ENCODE measurements around the gene KCNAB1.
A peak's percentile ranks its signal among the peaks of the same experiment; 100 is the strongest.

Gene KCNAB1

GRCh38 chr3:156373654-156374053 lies 253.3 kb downstream of the KCNAB1 start:
- DNase-seq (ENCODE audit: low spot score), result no peak

DNA sequence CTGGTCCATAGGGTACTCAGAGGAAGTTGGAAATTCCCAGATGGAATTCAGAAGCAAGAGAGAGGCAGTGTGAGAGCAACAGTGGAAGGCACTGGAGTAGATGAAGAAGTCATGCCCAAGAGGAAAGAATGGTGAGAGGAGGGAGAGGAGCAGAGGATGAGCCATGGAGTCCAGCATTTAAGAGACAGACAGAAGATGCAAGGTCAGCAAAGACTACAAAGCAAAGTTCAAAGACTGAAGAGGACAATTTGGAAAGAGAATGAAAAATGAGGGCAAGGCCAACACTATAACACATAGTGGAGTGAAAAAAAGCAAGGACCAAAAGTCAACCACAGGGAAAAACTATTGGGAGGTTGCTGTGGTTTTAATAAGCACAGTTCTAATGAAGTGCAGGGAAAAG lies 255.8 kb downstream of the KCNAB1 start:
- DNase-seq (ENCODE audit: low spot score), result no peak

DNA sequence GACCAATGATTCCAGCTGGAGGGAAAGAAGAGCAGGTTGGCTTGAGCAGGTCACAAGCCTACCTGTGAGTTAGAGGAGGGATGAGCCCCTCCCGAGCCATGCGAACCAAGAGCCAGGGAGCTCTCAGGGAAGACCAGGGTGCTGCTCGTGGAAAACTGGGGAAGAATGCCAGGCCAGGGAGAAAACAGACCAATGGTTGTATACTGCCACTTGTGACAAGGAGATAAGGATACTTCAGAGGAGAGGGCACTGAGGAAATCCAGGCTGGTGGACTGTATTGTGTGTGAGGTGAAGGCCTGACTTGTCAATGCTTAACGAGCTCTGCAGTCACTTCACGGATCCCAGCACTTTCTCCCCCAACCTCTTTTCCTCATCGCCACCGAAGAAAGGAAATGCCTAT lies 256.9 kb downstream of the KCNAB1 start:
- DNase-seq (ENCODE audit: low spot score), result no peak

DNA sequence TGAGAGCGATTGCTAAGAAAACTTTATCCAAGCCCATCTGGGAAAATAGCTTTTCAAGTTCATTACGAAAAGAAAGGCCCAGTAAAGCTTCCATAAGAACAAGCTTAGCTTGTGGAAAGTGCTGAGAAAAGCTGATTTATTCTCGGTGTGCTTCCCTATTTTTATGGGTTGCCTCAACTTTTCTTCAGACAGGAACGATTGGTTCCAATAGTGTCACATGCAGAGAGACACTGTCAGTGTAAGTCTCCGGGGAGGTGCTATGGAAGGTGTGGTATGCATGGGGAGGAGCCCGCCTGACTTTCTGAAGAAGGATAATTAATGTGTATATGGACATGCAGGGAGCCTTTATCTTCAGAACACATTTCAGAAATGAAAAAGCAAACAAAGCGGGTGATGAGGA lies 257.3 kb downstream of the KCNAB1 start:
- DNase-seq (ENCODE audit: low spot score), result no peak

- DNase-seq (ENCODE audit: low spot score), result no peak
Measured at GRCh38 chr3:156378871-156379270, 258.5 kb downstream of the KCNAB1 start.

DNA sequence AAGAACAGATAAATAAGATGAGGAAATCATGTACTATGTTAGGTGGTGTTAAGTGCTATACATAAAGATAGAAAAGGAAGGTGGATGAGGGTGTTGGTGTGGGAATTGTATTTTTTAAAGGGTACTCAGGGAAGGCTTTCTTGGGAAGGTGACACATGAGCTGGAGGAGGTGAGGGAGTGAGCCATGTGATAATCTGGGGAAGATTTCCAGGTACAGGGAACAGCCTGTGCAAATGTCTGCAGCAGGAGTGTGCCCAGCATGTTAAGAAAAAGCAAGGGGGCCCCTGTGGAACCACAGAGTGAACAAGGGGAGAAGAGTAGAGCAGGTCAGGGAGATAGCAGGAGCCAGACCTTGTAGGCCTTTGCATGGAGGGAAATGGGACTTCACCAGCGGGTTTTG lies 258.9 kb downstream of the KCNAB1 start:
- no peak for DNase-seq (ENCODE audit: low spot score)

DNA sequence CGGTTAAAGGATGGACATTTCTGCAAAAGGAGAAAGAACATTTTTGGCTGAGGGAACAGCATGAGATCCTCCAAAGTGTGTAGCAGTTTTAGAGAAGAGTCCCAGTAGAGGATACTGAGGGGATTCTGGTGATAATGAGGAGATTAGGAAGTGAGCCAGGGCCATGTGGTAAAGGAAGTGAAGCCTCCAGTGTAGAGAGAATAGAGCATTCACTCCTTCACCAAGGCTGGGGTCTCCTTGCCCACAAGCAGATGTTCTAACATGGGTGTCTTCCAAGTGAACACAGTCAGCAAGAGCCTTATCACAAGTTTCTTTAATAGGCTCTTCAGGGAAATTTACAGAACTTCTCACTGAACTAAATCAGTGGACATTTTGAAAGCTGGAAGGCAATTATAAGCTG lies 260.9 kb downstream of the KCNAB1 start:
- DNase-seq (ENCODE audit: low spot score), result no peak

- peak; percentile 15 for DNase-seq (ENCODE audit: low spot score)
Measured at GRCh38 chr3:156382458-156383346, 262.3 kb downstream of the KCNAB1 start.

GRCh38 chr3:156383441-156384025 lies 263.2 kb downstream of the KCNAB1 start:
- peak; percentile 19 for DNase-seq (ENCODE audit: low spot score)

- peak; percentile 88 for DNase-seq (ENCODE audit: low spot score)
Measured at GRCh38 chr3:156388497-156389448, 268.4 kb downstream of the KCNAB1 start.

DNA sequence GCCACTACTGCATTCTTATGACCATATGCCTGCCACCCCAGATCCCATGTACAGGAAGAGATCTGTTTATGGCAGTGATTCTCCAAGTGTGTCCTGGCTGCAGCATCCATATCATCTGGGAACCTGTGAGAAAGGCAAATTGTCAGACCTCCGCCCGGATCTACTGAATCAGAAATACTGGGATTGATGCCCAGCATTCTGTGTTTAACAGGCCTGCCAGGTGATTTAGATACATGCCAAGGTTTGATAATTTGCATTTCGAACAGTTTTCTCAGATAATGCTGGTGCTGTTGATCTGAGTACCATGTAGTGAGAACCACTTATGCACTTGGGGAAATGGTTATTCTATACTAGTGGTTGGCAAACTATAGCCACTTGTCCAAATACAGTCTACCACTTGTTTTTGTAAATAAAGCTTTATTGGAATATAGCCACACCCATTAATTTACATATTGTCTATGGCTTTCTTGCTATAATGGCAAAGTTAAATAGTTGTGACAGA lies 269.1 kb downstream of the KCNAB1 start:
- no peak for DNase-seq (ENCODE audit: low spot score)

DNA sequence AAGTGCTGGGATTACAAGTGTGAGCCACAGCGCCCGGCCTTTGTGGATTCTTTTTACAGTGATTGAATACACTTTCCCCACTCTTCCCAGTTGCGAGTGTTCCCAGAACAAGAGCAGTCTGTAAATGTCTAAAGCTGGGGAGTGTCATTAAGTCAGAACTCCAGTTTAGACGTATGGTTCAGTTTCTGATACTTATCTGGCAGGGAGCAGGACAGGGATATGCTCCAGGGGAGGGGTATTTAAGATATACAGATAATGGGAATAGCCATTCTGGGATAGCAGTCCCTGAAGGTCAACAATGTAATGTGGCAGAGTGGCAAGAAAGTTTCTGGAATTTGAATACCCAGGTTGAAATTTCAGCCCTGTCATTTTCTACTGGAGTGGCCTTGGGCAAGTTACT lies 270.5 kb downstream of the KCNAB1 start:
- DNase-seq (ENCODE audit: low spot score), result no peak

DNA sequence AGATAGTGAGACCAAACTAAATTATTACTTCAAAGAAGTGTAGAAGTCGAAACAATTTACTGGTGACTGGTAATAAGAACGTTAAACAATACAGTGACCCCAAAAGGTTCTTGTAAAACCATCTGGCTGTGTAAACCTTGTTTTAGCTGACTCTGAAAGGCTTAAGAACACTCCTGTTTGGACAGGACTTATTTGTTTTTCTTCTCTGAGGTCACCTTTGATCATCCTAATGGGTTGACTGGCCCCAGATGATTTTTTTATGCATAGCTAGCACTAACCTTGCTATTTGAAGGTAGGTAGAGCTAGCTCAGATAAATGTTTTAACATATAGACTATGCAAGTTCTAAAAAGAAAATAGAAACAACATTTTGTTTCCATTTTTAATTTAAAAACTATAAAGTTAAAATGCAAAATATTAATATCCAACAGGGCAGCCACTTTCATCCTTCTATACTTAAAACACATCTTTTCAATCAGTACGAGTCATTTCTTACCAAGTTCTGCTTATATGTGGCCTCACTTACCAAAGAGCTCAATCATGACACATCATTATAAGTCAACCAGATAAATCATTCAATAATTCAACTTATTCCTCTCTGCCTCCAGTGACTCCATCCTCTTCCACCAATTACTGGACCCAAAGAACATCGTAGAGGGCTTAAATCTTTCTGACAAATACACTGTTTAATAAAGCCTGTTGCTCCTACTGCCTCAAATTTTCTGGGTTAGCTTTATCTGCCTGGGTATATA lies 275.8 kb downstream of the KCNAB1 start:
- peak; percentile 11 for DNase-seq (ENCODE audit: low spot score)

GRCh38 chr3:156396851-156397250 lies 276.5 kb downstream of the KCNAB1 start:
- DNase-seq (ENCODE audit: low spot score), result peak; percentile 61

DNA sequence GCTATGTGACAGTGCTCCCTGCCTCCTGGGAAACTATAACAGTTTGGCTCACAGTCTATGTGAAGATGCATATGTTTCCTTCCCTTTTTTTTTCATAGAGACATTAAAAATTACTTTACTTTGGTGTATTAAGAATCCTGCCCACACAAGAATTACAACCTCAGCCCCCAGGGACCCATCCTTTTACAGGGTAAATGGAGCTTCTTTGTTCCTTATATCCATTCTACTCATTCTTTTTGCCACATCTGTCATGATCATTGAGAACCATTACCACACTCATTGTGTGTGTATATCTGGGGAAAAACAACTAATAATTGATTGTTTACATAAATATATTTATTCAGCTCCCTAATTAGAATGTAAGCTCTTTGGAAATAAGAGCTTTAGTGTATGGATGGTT lies 277.2 kb downstream of the KCNAB1 start:
- no peak for DNase-seq (ENCODE audit: low spot score)

GRCh38 chr3:156400062-156400461 lies 279.7 kb downstream of the KCNAB1 start:
- no peak for DNase-seq (ENCODE audit: low spot score)

DNA sequence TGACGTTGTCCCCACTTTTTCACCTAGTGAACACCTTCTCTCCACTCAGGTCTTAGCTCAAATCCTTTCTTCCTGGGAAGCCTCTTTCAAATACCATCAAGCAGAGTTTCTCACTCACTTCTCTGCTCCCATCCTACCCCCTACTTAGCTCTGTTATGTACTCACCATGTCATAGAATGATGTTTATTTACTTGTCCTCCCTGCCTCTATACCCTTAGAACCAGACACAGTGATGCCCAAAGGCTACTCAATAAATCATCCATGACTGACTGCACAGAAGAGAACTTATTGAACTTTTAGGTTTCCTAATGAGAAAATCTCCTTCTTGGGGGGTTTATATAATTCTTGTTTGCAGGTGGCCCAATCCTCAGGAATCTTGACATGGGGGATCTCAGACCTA lies 280.4 kb downstream of the KCNAB1 start:
- DNase-seq (ENCODE audit: low spot score), result no peak

DNA sequence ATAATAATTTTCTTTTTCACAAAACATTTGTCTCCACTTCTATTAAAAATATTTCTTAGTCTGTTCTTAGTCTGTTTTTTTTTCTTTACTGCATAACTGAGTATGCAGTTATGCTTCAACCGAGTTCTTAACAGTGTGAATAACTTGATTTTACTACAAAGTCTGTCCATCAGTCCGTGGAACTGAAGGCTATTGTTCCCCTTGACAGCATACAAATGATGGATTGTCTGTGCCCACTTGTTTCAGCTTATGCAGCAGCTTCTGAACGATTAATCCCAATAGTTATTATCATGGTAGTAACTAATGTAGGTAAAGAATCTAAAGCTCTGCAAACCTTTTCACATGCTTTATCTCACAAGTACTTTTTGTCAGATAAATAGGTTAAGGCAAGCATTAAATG lies 283.8 kb downstream of the KCNAB1 start:
- DNase-seq (ENCODE audit: low spot score), result no peak

GRCh38 chr3:156406393-156406792 lies 286.0 kb downstream of the KCNAB1 start:
- no peak for DNase-seq (ENCODE audit: low spot score)

GRCh38 chr3:156407617-156408225 lies 287.3 kb downstream of the KCNAB1 start:
- DNase-seq (ENCODE audit: low spot score), result no peak

DNA sequence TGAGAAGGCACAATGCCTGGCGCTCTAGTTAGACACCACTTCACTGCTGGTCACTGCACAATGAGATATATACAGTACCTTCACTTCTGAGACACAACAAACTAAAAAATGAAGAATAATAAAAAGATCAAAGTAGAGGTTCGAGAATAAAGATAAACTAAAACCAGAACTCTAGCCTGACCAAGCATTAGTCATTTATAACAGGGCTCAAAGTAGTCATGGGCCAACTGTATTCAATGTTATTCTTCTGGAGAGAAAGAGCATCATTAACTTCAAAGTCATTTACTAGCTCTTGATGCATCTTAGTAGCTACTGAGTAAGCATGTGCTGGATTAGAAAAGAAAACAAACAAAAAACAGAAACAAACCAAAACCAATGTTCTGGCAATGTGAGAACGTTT lies 289.3 kb downstream of the KCNAB1 start:
- no peak for DNase-seq (ENCODE audit: low spot score)

Data from GM03348 (cell line).